Retinal pigment epithelial cell (primary cell): ENCODE data around the gene PADI1.

ENCODE experiments used
- DNase-seq: peaks from one replicate; pipeline ENCODE4 v3.0.0-alpha.2; 2010; ENCODE audit warnings: low read depth
- H3K4me3 ChIP-seq: 2 replicates; pipeline ENCODE4 v1.5.1; 2011; ENCODE audit warnings: mild to moderate bottlenecking, low read length, control low read depth, moderate library complexity
- TF ChIP-seq, protein P1 (sequence below): conservative IDR thresholded peaks from 2 replicates; pipeline ENCODE4 v1.5.1; 2011; ENCODE audit warnings: low read depth, low read length, control low read depth, inconsistent platforms

PADI1 gene

GRCh38 chr1:17263936-17264335, 59.0 kb downstream of the PADI1 start:
- TF ChIP-seq, protein P1, sequence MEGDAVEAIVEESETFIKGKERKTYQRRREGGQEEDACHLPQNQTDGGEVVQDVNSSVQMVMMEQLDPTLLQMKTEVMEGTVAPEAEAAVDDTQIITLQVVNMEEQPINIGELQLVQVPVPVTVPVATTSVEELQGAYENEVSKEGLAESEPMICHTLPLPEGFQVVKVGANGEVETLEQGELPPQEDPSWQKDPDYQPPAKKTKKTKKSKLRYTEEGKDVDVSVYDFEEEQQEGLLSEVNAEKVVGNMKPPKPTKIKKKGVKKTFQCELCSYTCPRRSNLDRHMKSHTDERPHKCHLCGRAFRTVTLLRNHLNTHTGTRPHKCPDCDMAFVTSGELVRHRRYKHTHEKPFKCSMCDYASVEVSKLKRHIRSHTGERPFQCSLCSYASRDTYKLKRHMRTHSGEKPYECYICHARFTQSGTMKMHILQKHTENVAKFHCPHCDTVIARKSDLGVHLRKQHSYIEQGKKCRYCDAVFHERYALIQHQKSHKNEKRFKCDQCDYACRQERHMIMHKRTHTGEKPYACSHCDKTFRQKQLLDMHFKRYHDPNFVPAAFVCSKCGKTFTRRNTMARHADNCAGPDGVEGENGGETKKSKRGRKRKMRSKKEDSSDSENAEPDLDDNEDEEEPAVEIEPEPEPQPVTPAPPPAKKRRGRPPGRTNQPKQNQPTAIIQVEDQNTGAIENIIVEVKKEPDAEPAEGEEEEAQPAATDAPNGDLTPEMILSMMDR, result no peak
- DNase-seq, result no peak
- no peak overlapping the region for H3K4me3 ChIP-seq

DNA sequence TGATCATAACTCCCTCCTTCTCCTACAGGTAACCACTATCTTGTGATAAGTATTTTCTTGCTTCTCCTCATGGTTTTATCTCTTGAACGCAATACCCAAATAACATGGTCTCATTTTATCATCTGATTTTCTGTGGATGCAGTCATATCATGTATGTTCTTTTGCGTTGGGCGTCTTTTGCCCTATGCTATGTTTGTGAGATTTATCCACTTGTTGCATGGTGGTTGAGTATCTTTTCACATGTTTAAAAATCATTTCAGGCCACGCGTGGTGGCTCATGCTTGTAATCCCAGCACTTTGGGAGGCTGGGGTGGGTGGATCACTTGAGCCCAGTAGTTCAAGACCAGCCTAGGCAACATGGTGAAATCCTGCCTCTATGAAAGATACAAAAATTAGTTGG, 59.5 kb downstream of the PADI1 start:
- DNase-seq, result no peak
- TF ChIP-seq, protein P1, result no peak
- H3K4me3 ChIP-seq, result no peak overlapping the region

- TF ChIP-seq, protein P1, result no peak
- H3K4me3 ChIP-seq, result no peak overlapping the region
- DNase-seq, result no peak
These were observed 60.2 kb downstream of the PADI1 start for GRCh38 chr1:17265162-17265561.

DNA sequence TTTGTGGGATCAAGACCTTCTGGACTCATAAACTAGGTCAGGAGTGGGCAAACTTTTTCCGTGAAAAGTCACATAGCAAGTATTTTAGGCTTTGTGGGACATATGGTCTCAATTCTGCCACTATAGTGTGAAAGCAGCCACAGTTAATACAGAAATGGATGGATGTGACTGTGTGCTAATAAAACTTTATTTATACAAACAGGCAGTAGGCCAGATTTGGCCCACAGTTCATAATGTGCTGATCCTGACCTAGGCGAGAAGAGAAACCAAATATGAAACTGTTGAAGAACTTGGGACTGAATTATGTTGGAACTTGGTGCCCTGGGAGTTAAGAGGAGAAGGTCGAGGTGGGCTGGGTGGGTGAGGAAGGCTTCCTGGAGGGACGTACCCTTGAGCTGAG, 61.0 kb downstream of the PADI1 start:
- no peak overlapping the region for H3K4me3 ChIP-seq
- no peak for DNase-seq
- TF ChIP-seq, protein P1, result no peak

DNA sequence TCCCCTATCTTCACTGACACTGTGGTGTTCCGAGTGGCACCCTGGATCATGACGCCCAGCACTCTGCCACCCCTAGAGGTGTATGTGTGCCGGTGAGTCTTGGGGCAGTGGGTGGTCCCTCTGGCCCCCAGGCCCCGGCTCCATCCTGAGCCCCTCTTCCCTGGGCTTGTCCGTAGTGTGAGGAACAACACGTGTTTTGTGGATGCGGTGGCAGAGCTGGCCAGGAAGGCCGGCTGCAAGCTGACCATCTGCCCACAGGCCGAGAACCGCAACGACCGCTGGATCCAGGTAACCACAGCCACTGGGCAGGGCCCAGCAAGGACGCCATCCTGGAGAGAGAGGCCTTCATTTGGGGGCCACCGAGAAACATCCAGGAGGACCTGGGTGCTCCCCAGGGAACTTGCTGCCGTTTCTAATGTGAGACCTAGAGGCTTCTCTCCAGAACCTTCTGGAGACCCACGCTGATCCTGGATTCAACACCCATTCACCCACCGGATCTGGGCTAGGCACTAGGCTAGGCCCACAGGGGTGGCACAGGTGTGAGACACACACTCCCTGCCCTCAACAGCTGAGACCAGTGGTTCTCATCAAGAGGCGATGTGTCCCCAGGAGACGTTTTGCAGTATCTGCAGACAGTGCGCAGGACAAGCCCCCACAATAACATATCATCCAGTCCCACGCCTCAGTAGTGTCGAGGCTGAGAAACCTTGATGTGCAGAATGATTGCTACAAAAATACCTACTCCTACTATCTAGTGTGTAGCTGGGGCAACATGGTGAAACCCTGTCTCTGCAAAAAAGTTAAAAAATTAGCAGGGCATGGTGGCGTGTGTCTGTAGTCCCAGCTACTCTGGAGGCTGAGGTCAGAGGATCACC, 66.2 kb downstream of the PADI1 start:
- no peak overlapping the region for H3K4me3 ChIP-seq
- DNase-seq, result no peak
- TF ChIP-seq, protein P1, result no peak

GRCh38 chr1:17272066-17272465, 67.1 kb downstream of the PADI1 start:
- no peak overlapping the region for H3K4me3 ChIP-seq
- TF ChIP-seq, protein P1, result no peak
- no peak for DNase-seq

DNA sequence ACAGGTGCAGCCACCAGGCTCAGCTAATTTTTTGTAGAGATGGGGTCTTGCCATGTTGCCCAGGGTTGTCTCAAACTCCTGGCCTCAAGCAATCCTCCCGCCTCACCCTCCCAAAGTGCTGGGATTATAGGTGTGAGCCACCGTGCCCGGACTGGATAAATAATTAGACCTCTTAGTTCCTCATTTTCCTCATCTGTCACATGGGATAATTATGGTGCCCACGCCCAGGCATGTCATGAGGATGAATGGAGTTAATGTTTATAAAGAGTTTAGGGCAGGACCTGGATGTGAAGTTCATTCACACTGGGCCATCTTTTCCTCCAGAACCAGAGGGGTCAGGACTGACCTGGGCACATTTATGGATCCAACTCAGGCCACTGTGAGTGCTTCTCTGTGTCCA, 67.7 kb downstream of the PADI1 start:
- DNase-seq, result no peak
- TF ChIP-seq, protein P1, result no peak

More for the DNA sequence above, 67.7 kb downstream of the PADI1 start:
- no peak overlapping the region for H3K4me3 ChIP-seq
